ENCODE results near the gene THOC6. TPM values are rescaled to one million over a fixed set of nuclear protein-coding genes. Genes with fewer than 3 reads are reported as not detected.
"Not testable (repeated sequence)": the region's sequence is repeated elsewhere in the genome, so short reads cannot be mapped to it uniquely, and the experiment has no call there.

THOC6 gene
- total RNA-seq, 4 donors from 2014 or later, result 13.2 to 22.1 (median 20.1) TPM

GRCh38 chr16:3050487-3050886 lies 26.7 kb downstream of the THOC6 start:
- no peak overlapping the region for H3K4me3 ChIP-seq (ENCODE audit: low read depth, poor library complexity, severe bottlenecking)
- no peak for DNase-seq (ENCODE audit: low spot score in 2 of 2)
- intact Hi-C loops (cut with DNase I; ENCODE audit: low total_unique reads), result no loop called here

DNA sequence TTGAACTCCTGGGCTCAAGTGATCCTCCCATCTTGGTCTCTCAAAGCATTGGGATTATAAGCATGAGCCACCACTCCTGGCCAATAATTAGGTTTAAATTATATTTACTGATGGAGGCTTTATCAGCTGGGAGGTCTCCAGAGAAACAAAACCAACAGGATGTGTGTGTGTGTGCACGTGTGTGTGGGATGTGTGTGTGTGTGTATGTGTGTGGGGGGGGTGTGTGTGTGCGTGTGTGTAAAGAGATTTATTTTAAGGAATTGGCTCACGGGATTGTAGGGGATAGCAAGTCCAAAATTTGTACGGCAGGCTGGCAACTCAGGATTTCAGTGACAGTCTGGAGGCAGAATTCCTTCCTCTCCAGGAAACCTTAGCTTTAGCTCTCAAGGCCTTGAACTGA lies 27.2 kb downstream of the THOC6 start:
- TF ChIP-seq POLR2A (IDR thresholded peaks at IDR 0.05), result no peak
- TF ChIP-seq, protein P1, sequence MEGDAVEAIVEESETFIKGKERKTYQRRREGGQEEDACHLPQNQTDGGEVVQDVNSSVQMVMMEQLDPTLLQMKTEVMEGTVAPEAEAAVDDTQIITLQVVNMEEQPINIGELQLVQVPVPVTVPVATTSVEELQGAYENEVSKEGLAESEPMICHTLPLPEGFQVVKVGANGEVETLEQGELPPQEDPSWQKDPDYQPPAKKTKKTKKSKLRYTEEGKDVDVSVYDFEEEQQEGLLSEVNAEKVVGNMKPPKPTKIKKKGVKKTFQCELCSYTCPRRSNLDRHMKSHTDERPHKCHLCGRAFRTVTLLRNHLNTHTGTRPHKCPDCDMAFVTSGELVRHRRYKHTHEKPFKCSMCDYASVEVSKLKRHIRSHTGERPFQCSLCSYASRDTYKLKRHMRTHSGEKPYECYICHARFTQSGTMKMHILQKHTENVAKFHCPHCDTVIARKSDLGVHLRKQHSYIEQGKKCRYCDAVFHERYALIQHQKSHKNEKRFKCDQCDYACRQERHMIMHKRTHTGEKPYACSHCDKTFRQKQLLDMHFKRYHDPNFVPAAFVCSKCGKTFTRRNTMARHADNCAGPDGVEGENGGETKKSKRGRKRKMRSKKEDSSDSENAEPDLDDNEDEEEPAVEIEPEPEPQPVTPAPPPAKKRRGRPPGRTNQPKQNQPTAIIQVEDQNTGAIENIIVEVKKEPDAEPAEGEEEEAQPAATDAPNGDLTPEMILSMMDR (IDR thresholded peaks at IDR 0.05), result no peak
- no peak for DNase-seq (ENCODE audit: low spot score in 2 of 2)
- WGBS, 2 donors, result 53 to 62% methylated on average over 4 of the region's 4 CpGs
- H3K4me3 ChIP-seq (ENCODE audit: low read depth, poor library complexity, severe bottlenecking), result no peak overlapping the region
- intact Hi-C loops (cut with DNase I; ENCODE audit: low total_unique reads), result no loop called here

More at GRCh38 chr16:3050487-3050886, 26.7 kb downstream of the THOC6 start:
- TF ChIP-seq POLR2A (IDR thresholded peaks at IDR 0.05), result no peak
- TF ChIP-seq, protein P1 (IDR thresholded peaks at IDR 0.05), result no peak
- 84 to 86% methylated on average over 5 of the region's 5 CpGs for WGBS, 2 donors

GRCh38 chr16:3051494-3051893 lies 27.7 kb downstream of the THOC6 start:
- no peak overlapping the region for H3K4me3 ChIP-seq (ENCODE audit: low read depth, poor library complexity, severe bottlenecking)
- no peak for DNase-seq (ENCODE audit: low spot score in 2 of 2)
- TF ChIP-seq POLR2A (IDR thresholded peaks at IDR 0.05), result no peak
- TF ChIP-seq, protein P1 (IDR thresholded peaks at IDR 0.05), result no peak
- intact Hi-C loops (cut with DNase I; ENCODE audit: low total_unique reads), result no loop called here
- 65 to 86% methylated on average over 9 of the region's 9 CpGs for WGBS, 2 donors

- DNase-seq (ENCODE audit: low spot score in 2 of 2); H3K4me3 ChIP-seq (ENCODE audit: low read depth, poor library complexity, severe bottlenecking); intact Hi-C loops (cut with DNase I; ENCODE audit: low total_unique reads): not testable (repeated sequence)
- 71 to 77% methylated on average over 7 to 10 of the region's 12 CpGs for WGBS, 2 donors
Observed at GRCh38 chr16:3052571-3053329, 28.9 kb downstream of the THOC6 start.

GRCh38 chr16:3053330-3053710 lies 29.5 kb downstream of the THOC6 start:
- intact Hi-C loops (cut with DNase I; ENCODE audit: low total_unique reads); H3K4me3 ChIP-seq (ENCODE audit: low read depth, poor library complexity, severe bottlenecking); DNase-seq (ENCODE audit: low spot score in 2 of 2): not testable (repeated sequence)
- WGBS, 2 donors, result 93 to 96% methylated on average over 7 of the region's 13 CpGs

DNA sequence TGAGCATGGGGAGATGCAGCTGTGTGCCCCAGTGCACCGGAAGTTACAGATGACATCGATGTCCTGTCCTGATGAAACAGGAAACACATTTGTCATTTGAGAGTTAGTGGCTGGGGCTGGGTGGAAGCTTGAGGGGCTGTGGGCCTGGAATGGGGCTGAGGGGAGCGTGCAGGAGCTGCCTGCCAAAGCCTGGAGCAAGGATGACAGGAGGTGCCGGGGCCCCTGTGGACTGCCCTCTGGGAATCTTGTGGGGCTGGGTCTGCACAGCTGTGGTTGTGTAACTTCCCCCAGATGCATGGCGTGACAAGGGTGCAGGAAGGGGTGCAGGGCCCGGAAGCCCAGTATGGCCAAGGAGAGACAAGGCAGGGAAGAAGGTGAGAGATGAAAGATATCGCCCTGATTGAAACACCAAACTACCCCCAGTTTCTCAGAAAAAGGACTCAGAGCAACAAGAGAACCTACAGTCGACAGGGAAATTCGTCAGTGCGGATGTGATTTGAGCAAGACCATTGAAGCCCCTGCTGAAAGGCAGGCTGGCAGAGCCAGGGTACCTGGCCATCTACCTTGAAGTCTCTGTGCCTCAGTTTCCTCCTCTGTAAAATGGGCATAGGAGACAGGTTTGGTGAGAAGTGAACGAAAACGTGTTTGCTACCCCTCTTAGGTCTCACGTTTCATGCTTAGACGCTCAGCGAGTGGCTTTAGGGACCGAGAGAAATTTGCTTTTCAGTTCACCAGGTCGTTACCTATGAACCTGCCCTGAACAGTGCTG lies 31.3 kb downstream of the THOC6 start:
- intact Hi-C loops (cut with DNase I; ENCODE audit: low total_unique reads), result no loop called here
- 81 to 83% methylated on average over 17 of the region's 17 CpGs for WGBS, 2 donors
- H3K4me3 ChIP-seq (ENCODE audit: low read depth, poor library complexity, severe bottlenecking), result no peak overlapping the region
- TF ChIP-seq, protein P1 (IDR thresholded peaks at IDR 0.05), result no peak
- no peak for TF ChIP-seq POLR2A (IDR thresholded peaks at IDR 0.05)
- no peak for DNase-seq (ENCODE audit: low spot score in 2 of 2)

DNA sequence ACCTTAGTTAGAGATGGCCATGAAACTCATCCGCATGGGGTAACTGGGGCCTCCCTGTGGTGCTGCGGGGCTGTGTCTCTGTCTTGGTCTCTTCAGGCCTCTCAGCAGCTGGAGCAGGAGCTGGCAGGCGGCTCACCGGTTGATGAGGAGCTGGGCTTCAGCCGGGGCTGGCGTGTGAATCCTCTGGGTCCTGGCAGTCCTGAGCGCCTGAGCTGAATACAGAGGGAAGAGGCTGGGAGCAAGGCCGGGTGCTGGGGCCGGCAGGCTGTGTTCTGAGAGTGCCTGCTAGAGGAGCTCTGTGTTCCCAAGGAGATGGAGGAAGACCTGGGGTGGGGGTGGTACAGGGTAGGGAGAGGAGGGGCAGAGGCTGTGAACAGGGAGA lies 31.9 kb downstream of the THOC6 start:
- DNase-seq (ENCODE audit: low spot score in 2 of 2); H3K4me3 ChIP-seq (ENCODE audit: low read depth, poor library complexity, severe bottlenecking); intact Hi-C loops (cut with DNase I; ENCODE audit: low total_unique reads): not testable (repeated sequence)
- WGBS, 2 donors, result 58 to 70% methylated on average over 9 of the region's 9 CpGs
